Ascending aorta (tissue), 2 donors: ENCODE measurements around the gene SFMBT2. TPM values are rescaled to one million over a fixed set of nuclear protein-coding genes. Genes with fewer than 3 reads are reported as not detected.

Source experiments
- DNase-seq, 2 donors: peaks; one replicate each; pipeline ENCODE4 v3.0.0-alpha.2; 2019; ENCODE audit warnings: low spot score in 2 of 2
- H3K27ac ChIP-seq, 2 donors: fragments of 200-600 bp; sonication (generic); one replicate each; pipeline ENCODE4 v1.5.1; 2016 to 2017; ENCODE audit warnings: mild to moderate bottlenecking in 1 of 2
- H3K27me3 ChIP-seq: fragments of 200-600 bp; sonication (generic); one replicate; pipeline ENCODE4 v1.5.1; 2017
- H3K36me3 ChIP-seq, 2 donors: fragments of 200-600 bp; sonication (generic); one replicate each; pipeline ENCODE4 v1.5.1; 2016
- H3K4me1 ChIP-seq, 2 donors: fragments of 200-600 bp; sonication (generic); one replicate each; pipeline ENCODE4 v1.5.1; 2016 to 2017; ENCODE audit warnings: mild to moderate bottlenecking in 1 of 2
- H3K4me3 ChIP-seq, 2 donors: fragments of 200-600 bp; sonication (generic); one replicate each; pipeline ENCODE4 v1.5.1; 2016 to 2017; ENCODE audit warnings: mild to moderate bottlenecking in 1 of 2
- H3K9me3 ChIP-seq, 2 donors: fragments of 200-600 bp; sonication (generic); one replicate each; pipeline ENCODE4 v1.5.1; 2016
- intact Hi-C: fragments of 100-400 bp; cut with DNase I; formaldehyde crosslinking; loops from one replicate; pipeline ENCODE4 v1.15.1; 2023
- total RNA-seq: library from RNA; depleted of rRNA; stranded (reverse); fragments of >200 nt; gene quantifications from one replicate; pipeline ENCODE4 v1.1.0, GENCODE V29; 2016
- TF ChIP-seq, protein P1 (sequence below), 3 experiments: fragments of 200-600 bp in 2 of 3; fragments of 450-650 bp in 1 of 3; sonication (generic) in 2 of 3; IDR thresholded peaks; one replicate each; pipeline ENCODE4 v1.5.1; 2016 to 2019; ENCODE audit warnings: antibody characterized with exemption in 3 of 3, mild to moderate bottlenecking in 1 of 3, moderate library complexity in 1 of 3

Gene SFMBT2
- total RNA-seq, 1 donor from 2014 or later: 2.2 TPM

DNA sequence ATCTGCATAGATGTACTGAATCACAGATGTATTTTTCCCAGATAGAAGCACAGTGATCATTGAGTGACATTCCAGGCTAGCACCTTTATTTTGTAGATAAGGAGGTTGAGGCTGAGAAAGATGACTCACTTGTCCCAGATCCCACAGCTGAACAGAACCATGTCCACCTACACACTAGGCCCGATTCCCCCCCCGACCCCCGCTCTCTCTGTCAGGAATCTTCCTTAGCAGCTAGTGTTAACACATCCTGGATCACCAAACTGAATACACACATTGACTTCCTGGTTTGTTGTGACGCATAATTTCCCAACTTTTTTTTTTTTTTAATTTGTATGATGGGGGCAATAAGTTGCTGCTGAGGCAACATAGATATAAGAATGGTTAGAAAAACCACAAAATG is 5.2 kb downstream of the SFMBT2 start:
- intact Hi-C loops: no loop called here
- TF ChIP-seq, protein P1, sequence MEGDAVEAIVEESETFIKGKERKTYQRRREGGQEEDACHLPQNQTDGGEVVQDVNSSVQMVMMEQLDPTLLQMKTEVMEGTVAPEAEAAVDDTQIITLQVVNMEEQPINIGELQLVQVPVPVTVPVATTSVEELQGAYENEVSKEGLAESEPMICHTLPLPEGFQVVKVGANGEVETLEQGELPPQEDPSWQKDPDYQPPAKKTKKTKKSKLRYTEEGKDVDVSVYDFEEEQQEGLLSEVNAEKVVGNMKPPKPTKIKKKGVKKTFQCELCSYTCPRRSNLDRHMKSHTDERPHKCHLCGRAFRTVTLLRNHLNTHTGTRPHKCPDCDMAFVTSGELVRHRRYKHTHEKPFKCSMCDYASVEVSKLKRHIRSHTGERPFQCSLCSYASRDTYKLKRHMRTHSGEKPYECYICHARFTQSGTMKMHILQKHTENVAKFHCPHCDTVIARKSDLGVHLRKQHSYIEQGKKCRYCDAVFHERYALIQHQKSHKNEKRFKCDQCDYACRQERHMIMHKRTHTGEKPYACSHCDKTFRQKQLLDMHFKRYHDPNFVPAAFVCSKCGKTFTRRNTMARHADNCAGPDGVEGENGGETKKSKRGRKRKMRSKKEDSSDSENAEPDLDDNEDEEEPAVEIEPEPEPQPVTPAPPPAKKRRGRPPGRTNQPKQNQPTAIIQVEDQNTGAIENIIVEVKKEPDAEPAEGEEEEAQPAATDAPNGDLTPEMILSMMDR (IDR thresholded peaks at IDR 0.05): no peak
- Histone ChIP-seq H3K9me3 (no peaks in the 10 kb centered on the region), H3K4me3 (no peak overlapping the region), H3K36me3 (no peaks in the 10 kb centered on the region), H3K27ac (no peak overlapping the region), H3K27me3 (no peaks in the 10 kb centered on the region), H3K4me1 (peaks cover 0 to 10% of the 10 kb centered on the region in 2 donors)
- no peak for DNase-seq

- H3K4me3 ChIP-seq: no peak overlapping the region
- H3K9me3 ChIP-seq: no peaks in the 10 kb centered on the region
- TF ChIP-seq, protein P1 (IDR thresholded peaks at IDR 0.05): no peak
- H3K27me3 ChIP-seq: no peaks in the 10 kb centered on the region
- no peak overlapping the region for H3K27ac ChIP-seq
- no peak for DNase-seq
- intact Hi-C loops: no loop called here
- H3K4me1 ChIP-seq: peaks cover 0 to 10% of the 10 kb centered on the region in 2 donors
- H3K36me3 ChIP-seq: no peaks in the 10 kb centered on the region
Measured at GRCh38 chr10:7403620-7404019, 7.2 kb downstream of the SFMBT2 start.

- no peak overlapping the region for H3K27ac ChIP-seq
- DNase-seq: no peak
- H3K36me3 ChIP-seq: no peaks in the 10 kb centered on the region
- no peaks in the 10 kb centered on the region for H3K9me3 ChIP-seq
- TF ChIP-seq, protein P1 (IDR thresholded peaks at IDR 0.05): no peak
- H3K4me1 ChIP-seq: no peaks in the 10 kb centered on the region
- intact Hi-C loops: no loop called here
- H3K27me3 ChIP-seq: no peaks in the 10 kb centered on the region
- no peak overlapping the region for H3K4me3 ChIP-seq
Measured at GRCh38 chr10:7401782-7402181, 9.1 kb downstream of the SFMBT2 start.

DNA sequence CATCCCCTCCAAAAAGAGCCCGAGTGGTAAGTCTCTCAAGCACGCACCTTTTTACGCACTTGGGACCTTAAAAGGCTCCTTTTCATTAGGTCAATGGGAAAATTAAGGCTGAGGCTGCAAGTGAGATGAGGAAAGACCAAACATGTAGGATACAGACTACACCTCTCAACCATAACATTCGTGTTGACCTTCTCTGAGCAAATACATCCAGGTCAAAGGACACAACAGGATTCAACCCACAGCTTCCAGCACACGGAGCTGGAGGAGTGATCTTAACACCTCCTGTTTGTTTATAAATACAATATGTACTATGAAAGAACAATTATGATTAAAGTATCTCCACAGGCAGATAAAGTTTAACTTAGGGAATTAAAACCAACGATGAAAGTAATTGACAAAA is 9.7 kb downstream of the SFMBT2 start:
- Histone ChIP-seq H3K9me3 (no peaks in the 10 kb centered on the region), H3K36me3 (no peaks in the 10 kb centered on the region), H3K4me1 (no peaks in the 10 kb centered on the region), H3K4me3 (no peak overlapping the region), H3K27me3 (no peaks in the 10 kb centered on the region), H3K27ac (no peak overlapping the region)
- TF ChIP-seq, protein P1 (IDR thresholded peaks at IDR 0.05): no peak
- no peak for DNase-seq
- intact Hi-C loops: no loop called here

- intact Hi-C loops: no loop called here
- no peaks in the 10 kb centered on the region for H3K27me3 ChIP-seq
- no peak overlapping the region for H3K27ac ChIP-seq
- no peak overlapping the region for H3K4me3 ChIP-seq
- TF ChIP-seq, protein P1 (IDR thresholded peaks at IDR 0.05): no peak
- H3K9me3 ChIP-seq: no peaks in the 10 kb centered on the region
- no peaks in the 10 kb centered on the region for H3K4me1 ChIP-seq
- H3K36me3 ChIP-seq: no peaks in the 10 kb centered on the region
- no peak for DNase-seq
Measured at GRCh38 chr10:7400068-7400715, 10.6 kb downstream of the SFMBT2 start.

DNA sequence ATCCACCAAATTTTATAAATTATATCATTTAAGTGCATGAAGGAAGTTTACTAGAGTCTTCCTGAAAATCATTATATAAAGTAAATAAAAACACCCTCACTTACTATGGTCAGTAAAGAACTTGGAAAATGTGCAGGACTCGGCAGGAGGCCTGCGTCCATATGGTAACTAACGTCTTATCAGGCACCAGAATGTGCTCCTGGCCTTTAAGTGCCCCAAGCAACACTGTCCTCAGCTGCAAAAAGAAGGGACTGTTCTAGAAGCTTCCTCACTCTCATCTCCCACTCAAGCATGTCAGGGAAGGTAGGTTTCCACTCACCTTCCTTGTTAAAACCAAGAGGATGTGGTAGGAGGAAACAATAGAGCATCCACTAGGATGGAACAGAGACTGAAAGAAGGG is 11.3 kb downstream of the SFMBT2 start:
- TF ChIP-seq, protein P1 (IDR thresholded peaks at IDR 0.05): no peak
- H3K4me3 ChIP-seq: no peak overlapping the region
- intact Hi-C loops: no loop called here
- no peaks in the 10 kb centered on the region for H3K27me3 ChIP-seq
- H3K36me3 ChIP-seq: no peaks in the 10 kb centered on the region
- no peaks in the 10 kb centered on the region for H3K4me1 ChIP-seq
- H3K9me3 ChIP-seq: no peaks in the 10 kb centered on the region
- no peak for DNase-seq
- no peak overlapping the region for H3K27ac ChIP-seq
